GM18867 (cell line): ENCODE measurements around the gene CNDP1.
"Not testable (repeated sequence)": the region's sequence is repeated elsewhere in the genome, so short reads cannot be mapped to it uniquely, and the experiment has no call there.

ENCODE experiments used
- ATAC-seq: cut with Tn5 transposase; IDR thresholded peaks from one replicate; pipeline ENCODE4 v1.9.1; 2021; ENCODE audit warnings: mild to moderate bottlenecking, moderate library complexity; ENCODE audit not compliant: unreplicated experiment

CNDP1 gene

GRCh38 chr18:74534150-74534969 lies at the start of gene CNDP1:
CNDP1 (plus strand) TSS chr18:74534500; CDS start chr18:74534668, 168 bp downstream.
- ATAC-seq, result no peak

- ATAC-seq, result no peak
Measured at GRCh38 chr18:74486119-74486849, 48.0 kb upstream of the CNDP1 start.

GRCh38 chr18:74488354-74488753 lies 45.9 kb upstream of the CNDP1 start:
- no peak for ATAC-seq

GRCh38 chr18:74488864-74489263 lies 45.4 kb upstream of the CNDP1 start:
- no peak for ATAC-seq

- no peak for ATAC-seq
Measured at GRCh38 chr18:74489676-74490075, 44.6 kb upstream of the CNDP1 start.

- no peak for ATAC-seq
Measured at GRCh38 chr18:74492259-74492658, 42.0 kb upstream of the CNDP1 start.

GRCh38 chr18:74493689-74494088 lies 40.6 kb upstream of the CNDP1 start:
- ATAC-seq, result peak; percentile 30

GRCh38 chr18:74494514-74494913 lies 39.8 kb upstream of the CNDP1 start:
- no peak for ATAC-seq

- ATAC-seq, result peak; percentile 75
Measured at GRCh38 chr18:74495581-74496507, 38.5 kb upstream of the CNDP1 start, which contains the start of gene CNDP2. CNDP2 (plus strand) TSS chr18:74496363; CDS start chr18:74499974, 3,611 bp downstream.

- peak; percentile 26 for ATAC-seq
Measured at GRCh38 chr18:74496508-74497323, 37.6 kb upstream of the CNDP1 start.

GRCh38 chr18:74497324-74497676 lies 37.0 kb upstream of the CNDP1 start:
- ATAC-seq, result no peak

GRCh38 chr18:74497778-74498177 lies 36.5 kb upstream of the CNDP1 start:
- no peak for ATAC-seq

GRCh38 chr18:74498712-74499627 lies 35.3 kb upstream of the CNDP1 start:
- ATAC-seq, result peak; percentile 39

GRCh38 chr18:74499633-74500032 lies 34.7 kb upstream of the CNDP1 start:
- peak; percentile 47 for ATAC-seq

GRCh38 chr18:74500372-74500771 lies 33.9 kb upstream of the CNDP1 start:
- ATAC-seq, result no peak

- ATAC-seq, result not testable (repeated sequence)
Measured at GRCh38 chr18:74500774-74501173, 33.5 kb upstream of the CNDP1 start.

- no peak for ATAC-seq
Measured at GRCh38 chr18:74501386-74501785, 32.9 kb upstream of the CNDP1 start.

GRCh38 chr18:74503137-74503536 lies 31.2 kb upstream of the CNDP1 start:
- no peak for ATAC-seq

- ATAC-seq, result no peak
Measured at GRCh38 chr18:74505776-74506175, 28.5 kb upstream of the CNDP1 start.
